Measurements from ENCODE around the gene TSHB.
"Not testable (repeated sequence)": the region's sequence is repeated elsewhere in the genome, so short reads cannot be mapped to it uniquely, and the experiment has no call there.

The TSHB gene

GRCh38 chr1:115012006-115012405, 17.6 kb upstream of the TSHB start:
- H3K9me2 ChIP-seq (replicated peaks; ENCODE audit: low read depth, low read length) = no peaks in the 10 kb centered on the region

GRCh38 chr1:115012434-115012833, 17.2 kb upstream of the TSHB start:
- Histone ChIP-seq H3K9me2 (replicated peaks; ENCODE audit: low read depth, low read length) (no peaks in the 10 kb centered on the region), H3K9me3 (ENCODE audit: insufficient read depth, low read depth, low read length) (no peaks in the 10 kb centered on the region), H3K4me3 (ENCODE audit: low read length, poor library complexity, severe bottlenecking) (no peak overlapping the region), H3K79me2 (ENCODE audit: insufficient read depth, low read length) (no peaks in the 10 kb centered on the region), H3K9ac (ENCODE audit: low read depth, low read length, poor library complexity, severe bottlenecking) (no peak overlapping the region), H3K36me3 (ENCODE audit: insufficient read depth, low read length) (no peaks in the 10 kb centered on the region), H3K27me3 (ENCODE audit: insufficient read depth, low read length, poor library complexity, severe bottlenecking) (no peaks in the 10 kb centered on the region), H2AFZ (ENCODE audit: low read length) (no peak overlapping the region), H3F3A (ENCODE audit: low read depth) (no peaks in the 10 kb centered on the region), H4K20me1 (ENCODE audit: insufficient read depth, low read length, poor library complexity, severe bottlenecking) (no peaks in the 10 kb centered on the region), H3K4me1 (ENCODE audit: insufficient read depth, low read length, poor library complexity, severe bottlenecking) (no peaks in the 10 kb centered on the region), H3K4me2 (ENCODE audit: low read depth, low read length, poor library complexity, severe bottlenecking) (no peak overlapping the region)
- TF ChIP-seq EZH2phosphoT487 (IDR thresholded peaks at IDR 0.05; ENCODE audit: borderline replicate concordance) = no peak
- TF ChIP-seq CTCF (conservative IDR thresholded peaks at IDR 0.05; ENCODE audit: low read length) = no peak

More at GRCh38 chr1:115012006-115012405, 17.6 kb upstream of the TSHB start:
- no peak overlapping the region for H3K4me2 ChIP-seq (ENCODE audit: low read depth, low read length, poor library complexity, severe bottlenecking)
- H3K4me1 ChIP-seq (ENCODE audit: insufficient read depth, low read length, poor library complexity, severe bottlenecking) = no peaks in the 10 kb centered on the region
- no peaks in the 10 kb centered on the region for H3K36me3 ChIP-seq (ENCODE audit: insufficient read depth, low read length)
- no peak overlapping the region for H3K4me3 ChIP-seq (ENCODE audit: low read length, poor library complexity, severe bottlenecking)
- H3F3A ChIP-seq (ENCODE audit: low read depth) = no peaks in the 10 kb centered on the region
- no peaks in the 10 kb centered on the region for H3K9me3 ChIP-seq (ENCODE audit: insufficient read depth, low read depth, low read length)
- H3K79me2 ChIP-seq (ENCODE audit: insufficient read depth, low read length) = no peaks in the 10 kb centered on the region
- TF ChIP-seq EZH2phosphoT487 (IDR thresholded peaks at IDR 0.05; ENCODE audit: borderline replicate concordance) = no peak
- TF ChIP-seq CTCF (conservative IDR thresholded peaks at IDR 0.05; ENCODE audit: low read length) = no peak
- no peaks in the 10 kb centered on the region for H3K27me3 ChIP-seq (ENCODE audit: insufficient read depth, low read length, poor library complexity, severe bottlenecking)
- no peak overlapping the region for H2AFZ ChIP-seq (ENCODE audit: low read length)
- no peak overlapping the region for H3K9ac ChIP-seq (ENCODE audit: low read depth, low read length, poor library complexity, severe bottlenecking)
- no peaks in the 10 kb centered on the region for H4K20me1 ChIP-seq (ENCODE audit: insufficient read depth, low read length, poor library complexity, severe bottlenecking)

- H3K4me3 ChIP-seq (ENCODE audit: low read length, poor library complexity, severe bottlenecking) = no peak overlapping the region
- no peaks in the 10 kb centered on the region for H3K9me3 ChIP-seq (ENCODE audit: insufficient read depth, low read depth, low read length)
- no peaks in the 10 kb centered on the region for H4K20me1 ChIP-seq (ENCODE audit: insufficient read depth, low read length, poor library complexity, severe bottlenecking)
- H2AFZ ChIP-seq (ENCODE audit: low read length) = no peak overlapping the region
- H3K4me1 ChIP-seq (ENCODE audit: insufficient read depth, low read length, poor library complexity, severe bottlenecking) = no peaks in the 10 kb centered on the region
- H3K27me3 ChIP-seq (ENCODE audit: insufficient read depth, low read length, poor library complexity, severe bottlenecking) = no peaks in the 10 kb centered on the region
- no peaks in the 10 kb centered on the region for H3K36me3 ChIP-seq (ENCODE audit: insufficient read depth, low read length)
- H3K4me2 ChIP-seq (ENCODE audit: low read depth, low read length, poor library complexity, severe bottlenecking) = no peak overlapping the region
- no peaks in the 10 kb centered on the region for H3K9me2 ChIP-seq (replicated peaks; ENCODE audit: low read depth, low read length)
- no peaks in the 10 kb centered on the region for H3K79me2 ChIP-seq (ENCODE audit: insufficient read depth, low read length)
- TF ChIP-seq CTCF (conservative IDR thresholded peaks at IDR 0.05; ENCODE audit: low read length) = no peak
- no peak overlapping the region for H3K9ac ChIP-seq (ENCODE audit: low read depth, low read length, poor library complexity, severe bottlenecking)
- H3F3A ChIP-seq (ENCODE audit: low read depth) = no peaks in the 10 kb centered on the region
Observed at GRCh38 chr1:115013792-115014191, 15.8 kb upstream of the TSHB start.

GRCh38 chr1:115019549-115019948, 10.1 kb upstream of the TSHB start:
- H3K9me2 ChIP-seq (replicated peaks; ENCODE audit: low read depth, low read length); H3K4me1 ChIP-seq (ENCODE audit: insufficient read depth, low read length, poor library complexity, severe bottlenecking); H3K4me3 ChIP-seq (ENCODE audit: low read length, poor library complexity, severe bottlenecking); H2AFZ ChIP-seq (ENCODE audit: low read length); H3K36me3 ChIP-seq (ENCODE audit: insufficient read depth, low read length); H3K27me3 ChIP-seq (ENCODE audit: insufficient read depth, low read length, poor library complexity, severe bottlenecking); H4K20me1 ChIP-seq (ENCODE audit: insufficient read depth, low read length, poor library complexity, severe bottlenecking); H3K79me2 ChIP-seq (ENCODE audit: insufficient read depth, low read length); H3K4me2 ChIP-seq (ENCODE audit: low read depth, low read length, poor library complexity, severe bottlenecking); H3K9me3 ChIP-seq (ENCODE audit: insufficient read depth, low read depth, low read length); H3F3A ChIP-seq (ENCODE audit: low read depth); H3K9ac ChIP-seq (ENCODE audit: low read depth, low read length, poor library complexity, severe bottlenecking): not testable (repeated sequence)

All from Loucy (cell line).